GM18861 (cell line): Measurements from ENCODE around the gene MZT2B.
"Not testable (repeated sequence)": the region's sequence is repeated elsewhere in the genome, so short reads cannot be mapped to it uniquely, and the experiment has no call there.

Source experiments
- ATAC-seq: cut with Tn5 transposase; IDR thresholded peaks from one replicate; pipeline ENCODE4 v1.9.1; 2021; ENCODE audit not compliant: unreplicated experiment

The MZT2B gene

DNA sequence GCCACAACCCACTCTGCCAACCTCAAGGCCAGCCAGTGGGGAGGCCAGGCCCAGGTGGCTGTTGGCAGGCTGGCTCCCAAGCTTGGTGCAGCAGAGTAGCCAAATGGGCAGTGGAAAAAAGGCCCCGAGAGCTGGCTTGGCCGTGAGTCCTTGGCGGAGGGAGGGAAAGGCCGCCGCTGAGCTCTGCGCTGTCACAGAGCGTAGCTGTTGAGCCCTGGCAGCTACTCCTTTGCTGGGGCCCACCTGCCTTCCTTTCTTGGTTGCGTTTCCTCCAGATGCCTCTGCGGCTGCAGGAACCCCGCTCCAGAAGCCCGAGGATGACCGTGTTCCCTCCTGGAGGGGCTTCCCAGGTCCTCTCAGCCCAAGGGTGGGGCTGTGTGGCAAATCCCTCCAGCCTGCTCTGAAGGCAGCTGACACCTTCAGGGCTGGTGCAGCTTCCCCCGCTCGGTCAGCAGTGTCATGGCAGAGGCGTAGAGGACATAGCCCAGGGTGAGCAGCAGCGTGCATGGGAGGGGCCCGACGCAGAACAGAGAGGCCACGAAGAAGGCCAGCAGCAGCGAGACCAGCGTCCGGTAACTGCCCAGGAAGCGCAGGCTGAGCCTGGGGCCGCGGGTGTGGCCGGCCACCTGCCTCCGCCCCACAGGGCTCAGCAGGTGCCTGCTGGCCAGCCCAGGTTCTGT lies 29.8 kb upstream of the MZT2B start:
- ATAC-seq, result not testable (repeated sequence)

DNA sequence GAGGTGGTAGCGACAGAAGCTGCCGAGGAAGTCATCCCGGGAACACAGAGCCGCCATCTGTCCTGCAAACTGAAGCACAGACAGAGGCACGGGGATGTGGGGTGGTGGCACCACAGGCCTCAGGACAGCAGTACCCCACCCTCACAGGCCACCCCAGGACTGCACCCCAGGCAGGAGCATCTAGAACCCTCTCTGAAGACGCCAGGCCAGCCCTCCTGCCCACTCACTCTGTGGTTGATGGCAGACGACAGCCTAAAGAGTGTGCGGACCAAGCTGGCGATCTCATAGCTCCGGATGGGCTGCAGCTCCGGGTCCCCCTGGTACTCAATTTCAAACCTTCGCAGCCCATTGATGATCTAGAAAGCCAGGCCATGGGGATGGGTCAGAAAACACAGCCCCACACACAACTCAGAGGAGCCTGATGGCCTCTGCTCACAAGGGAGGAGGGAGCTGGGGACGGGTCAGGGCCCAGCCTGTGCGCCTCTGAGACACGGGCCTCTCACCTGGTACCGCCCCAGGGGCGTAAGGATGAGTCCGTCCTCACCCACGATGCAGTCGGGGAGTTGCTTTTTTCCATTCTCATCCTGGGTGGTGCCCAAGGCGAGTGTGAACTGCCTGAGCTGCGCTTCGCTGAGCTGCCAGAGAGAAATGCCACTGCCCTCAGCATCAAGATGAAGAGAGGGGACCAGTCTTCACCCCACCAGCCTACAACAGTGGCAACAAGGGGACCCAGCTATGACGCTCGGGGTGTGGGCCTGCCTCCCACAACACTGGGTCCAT lies 29.1 kb upstream of the MZT2B start:
- ATAC-seq, result no peak

DNA sequence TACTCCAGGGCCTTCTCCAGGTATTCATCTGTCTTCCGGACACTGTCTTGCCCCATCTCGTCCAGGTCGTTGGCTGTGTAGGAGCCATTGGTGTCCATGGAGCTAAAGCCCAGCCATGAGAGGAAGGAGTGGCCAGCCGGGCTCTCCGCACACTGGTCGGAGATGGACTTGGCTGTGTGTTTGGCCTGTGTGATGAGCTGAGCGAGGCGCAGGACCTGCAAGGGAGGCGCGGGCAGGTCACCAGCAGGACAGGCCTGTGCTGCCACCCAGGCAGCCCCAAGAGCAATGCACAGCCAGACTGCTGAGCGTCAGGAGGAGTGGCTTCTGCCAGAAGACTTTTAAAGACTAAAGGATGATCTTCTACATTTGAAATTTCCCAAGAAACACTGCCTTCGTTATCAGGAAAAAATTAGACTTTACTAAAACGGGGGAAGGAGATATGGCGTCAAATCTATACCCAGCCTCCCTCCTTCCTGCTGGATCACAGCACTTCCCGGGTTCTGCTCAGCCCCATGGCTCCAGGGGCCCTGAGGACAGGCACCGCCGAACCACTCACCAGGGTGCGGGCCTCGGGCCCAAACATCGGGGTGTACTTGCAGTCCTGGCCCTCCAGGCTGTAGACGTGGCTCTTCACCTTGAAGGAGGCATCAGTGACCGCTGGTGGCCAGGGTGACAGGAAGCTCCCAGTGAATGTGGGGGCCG lies 28.2 kb upstream of the MZT2B start:
- ATAC-seq, result not testable (repeated sequence)

DNA sequence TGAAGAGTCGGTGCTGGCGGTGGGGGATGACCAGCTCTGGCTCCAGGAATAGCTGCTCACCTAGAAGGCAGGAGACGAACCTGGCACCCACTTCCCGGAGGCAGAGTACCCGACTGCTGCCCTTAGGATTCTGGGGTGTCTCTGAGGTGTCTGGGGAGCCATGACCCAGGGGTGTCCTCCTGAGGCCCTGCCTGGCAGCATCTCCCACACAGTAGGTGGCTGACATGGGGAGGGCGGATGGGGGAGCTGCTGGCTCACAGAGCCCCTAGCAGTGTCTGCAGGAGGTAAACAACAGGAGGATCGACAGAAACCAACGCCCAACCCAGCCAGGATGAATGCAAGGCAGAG lies 27.7 kb upstream of the MZT2B start:
- not testable (repeated sequence) for ATAC-seq

DNA sequence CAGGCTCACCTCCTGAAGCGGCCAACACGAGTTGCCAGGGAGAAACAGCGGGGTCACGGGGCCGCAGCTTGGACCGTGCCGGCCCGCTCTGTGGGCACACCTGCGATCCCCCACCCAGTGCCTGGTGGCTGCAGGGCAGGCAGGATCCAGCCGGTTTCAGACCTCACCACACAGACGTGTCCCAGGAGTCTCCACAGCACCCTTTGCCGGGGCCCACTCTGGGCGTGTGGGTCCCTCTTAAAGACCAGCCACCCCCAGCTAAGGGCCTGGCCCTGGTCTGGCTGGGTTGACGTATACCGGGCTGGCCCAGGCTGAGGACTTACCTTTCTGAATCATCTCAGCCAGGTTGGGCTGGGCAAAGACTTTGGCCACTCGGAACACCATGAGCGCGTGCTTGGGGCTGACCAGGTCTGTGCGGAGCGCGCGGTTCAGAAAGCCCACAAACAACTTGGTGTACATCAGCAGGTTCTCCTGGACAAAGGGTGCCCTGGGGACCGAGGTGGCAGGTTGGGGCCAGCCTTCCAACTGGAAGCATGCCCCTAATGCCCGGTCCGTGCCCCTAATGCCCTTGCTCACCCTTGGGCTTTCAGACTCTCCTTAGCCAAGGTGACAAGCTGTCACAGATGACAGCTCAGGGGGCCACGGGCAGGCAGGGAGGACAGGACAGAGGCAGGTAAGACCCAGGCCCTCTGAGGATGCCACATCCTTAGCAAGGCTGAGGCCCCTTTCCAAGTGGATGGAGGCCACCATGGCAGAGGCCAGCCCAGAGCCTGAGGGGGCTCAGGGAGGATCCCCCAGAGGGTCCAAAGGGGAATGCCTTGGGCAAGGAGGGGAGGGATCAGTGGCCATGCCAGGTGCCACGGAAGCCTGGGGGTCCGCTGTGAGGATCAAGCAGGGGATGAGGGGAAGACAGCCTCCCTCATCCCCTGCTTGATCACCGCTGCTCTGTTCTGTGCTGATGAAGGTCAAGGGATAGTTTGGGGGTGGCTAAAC lies 27.0 kb upstream of the MZT2B start:
- no peak for ATAC-seq

DNA sequence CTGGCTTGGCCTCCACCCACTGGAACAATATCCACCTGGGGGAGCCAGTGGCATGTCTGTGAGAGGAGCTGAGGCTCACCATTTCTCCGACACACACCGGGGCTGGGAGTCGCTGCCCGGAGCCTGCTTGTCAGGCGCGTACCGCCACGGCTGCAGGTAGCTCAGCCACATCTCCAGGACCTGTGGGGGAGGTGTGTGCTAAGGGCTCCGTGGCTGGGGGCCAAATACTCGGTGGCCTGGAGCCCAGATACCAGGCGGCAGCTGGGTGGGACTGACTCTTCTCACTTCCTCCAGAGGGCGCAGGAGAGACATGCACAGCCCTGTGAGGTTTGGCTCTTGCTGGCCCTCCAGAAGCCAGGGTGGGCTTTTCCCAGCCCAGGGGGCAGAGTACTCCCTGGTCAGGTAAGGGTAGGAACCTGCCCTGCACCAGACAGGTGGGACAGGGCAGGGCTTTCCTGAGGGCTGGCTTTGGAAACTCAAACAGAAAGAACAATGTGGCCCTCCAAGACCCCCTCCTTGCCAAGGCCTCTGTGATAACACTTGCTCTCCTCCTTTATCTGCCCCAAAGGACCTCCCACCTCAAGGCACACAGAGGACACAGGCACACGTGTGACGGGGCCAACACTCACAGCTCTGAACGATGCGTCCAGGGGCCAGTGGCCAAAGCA lies 26.0 kb upstream of the MZT2B start:
- ATAC-seq, result not testable (repeated sequence)

DNA sequence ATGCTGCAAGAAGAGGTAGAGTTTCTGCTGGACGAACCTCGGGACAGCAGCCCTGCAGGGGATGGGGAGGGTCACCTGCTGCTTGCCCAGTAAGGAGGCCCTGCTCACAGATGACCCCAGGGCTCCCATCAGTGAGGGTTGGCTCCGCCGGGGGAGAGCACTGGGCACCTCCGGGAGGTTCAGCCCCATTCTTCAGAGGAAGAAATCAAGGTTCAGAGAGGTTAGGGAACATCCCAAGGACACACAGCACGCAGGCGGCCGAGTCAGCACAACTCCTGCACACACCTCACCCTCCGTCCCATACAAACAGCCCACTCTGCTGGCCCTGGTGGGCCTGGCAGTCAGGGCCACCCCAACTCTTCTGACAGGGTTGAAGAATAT lies 25.4 kb upstream of the MZT2B start:
- ATAC-seq, result no peak

DNA sequence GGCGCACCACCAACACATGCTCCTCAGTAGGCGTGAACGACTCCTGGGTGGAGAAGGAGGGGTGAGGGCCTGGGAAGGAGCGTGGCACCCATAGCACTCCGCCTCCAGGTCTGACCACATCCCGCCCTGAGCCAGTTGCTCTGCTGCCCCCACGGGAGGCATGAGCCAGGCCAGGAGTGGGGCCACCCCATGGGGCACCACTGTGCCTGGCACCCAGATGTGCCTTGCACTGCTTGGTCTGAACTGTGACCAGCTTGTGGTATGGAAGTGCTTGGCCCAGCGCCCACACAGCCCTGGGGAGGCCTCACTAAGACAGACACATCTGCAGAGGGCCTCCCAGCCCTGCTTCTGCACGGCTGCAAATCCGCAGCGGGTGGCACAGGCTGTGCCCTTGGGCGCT lies 24.7 kb upstream of the MZT2B start:
- peak; percentile 40 for ATAC-seq

DNA sequence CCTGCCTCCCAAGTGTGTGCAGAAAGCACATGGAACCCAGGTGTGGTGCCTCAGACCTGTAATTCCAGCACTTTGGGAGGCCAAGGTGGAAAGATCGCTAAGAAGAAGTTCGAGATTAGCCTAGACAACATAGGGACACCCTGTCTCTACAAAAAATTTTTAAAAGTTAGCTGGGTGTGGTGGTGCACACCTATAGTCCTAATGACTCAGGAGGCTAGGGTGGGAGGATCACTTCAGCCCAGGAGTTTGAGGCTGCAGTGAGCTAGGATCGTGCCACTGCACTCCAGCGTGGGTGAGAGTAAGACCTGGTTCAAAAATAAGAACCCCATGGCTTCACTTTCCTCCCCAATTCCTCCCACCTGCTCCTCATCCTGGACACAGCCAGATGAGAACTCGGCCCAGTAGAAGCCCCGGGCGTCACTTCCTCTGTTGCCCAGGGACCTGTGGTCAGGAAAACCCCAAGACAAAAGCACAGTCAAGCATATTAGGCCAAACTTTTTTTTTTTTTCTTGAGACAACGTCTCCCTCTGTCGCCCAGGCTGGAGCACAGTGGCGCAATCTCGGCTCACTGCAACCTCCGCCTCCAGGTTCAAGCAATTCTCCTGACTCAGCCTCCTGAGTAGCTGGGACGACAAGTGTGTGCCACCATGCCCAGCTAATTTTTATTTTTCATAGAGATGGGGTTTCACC lies 24.1 kb upstream of the MZT2B start:
- peak; percentile 82 for ATAC-seq

DNA sequence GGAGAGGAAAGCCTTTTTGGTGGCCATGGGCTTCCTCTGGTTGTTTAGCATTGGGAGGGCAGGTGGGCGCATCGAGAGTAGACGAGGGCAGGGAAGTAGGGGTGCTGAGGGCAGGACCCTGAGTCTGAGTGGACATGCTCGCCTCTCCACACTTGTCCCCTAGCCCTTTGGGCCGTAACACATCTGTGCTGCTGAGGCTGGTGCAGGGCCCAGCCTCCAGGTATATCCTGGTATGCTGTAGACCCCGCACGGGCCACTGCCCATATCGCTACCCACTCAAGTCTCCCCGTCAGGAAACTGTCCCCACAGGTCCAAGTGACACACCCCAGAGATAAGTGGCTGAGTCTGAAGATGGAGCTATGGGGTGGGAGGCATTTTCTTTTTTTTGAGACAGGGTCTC lies 23.4 kb upstream of the MZT2B start:
- no peak for ATAC-seq

DNA sequence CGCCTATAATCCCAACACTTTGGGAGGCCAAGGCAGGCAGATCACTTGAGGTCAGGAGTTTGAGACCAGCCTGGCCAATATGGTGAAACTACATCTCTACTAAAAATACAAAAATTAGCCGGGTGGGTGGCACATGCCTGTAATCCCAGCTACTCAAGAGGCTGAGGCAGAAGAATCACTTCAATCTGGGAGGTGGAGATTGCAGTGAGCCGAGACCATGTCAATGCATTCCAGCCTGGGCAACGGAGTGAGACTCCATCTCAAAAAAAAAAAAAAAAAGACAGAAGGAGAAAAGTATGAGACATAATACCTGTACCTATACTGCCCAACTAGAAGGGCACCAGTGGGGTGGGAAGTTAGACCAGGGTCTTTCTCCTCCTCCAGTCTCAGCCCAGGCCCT lies 22.7 kb upstream of the MZT2B start:
- ATAC-seq, result not testable (repeated sequence)

DNA sequence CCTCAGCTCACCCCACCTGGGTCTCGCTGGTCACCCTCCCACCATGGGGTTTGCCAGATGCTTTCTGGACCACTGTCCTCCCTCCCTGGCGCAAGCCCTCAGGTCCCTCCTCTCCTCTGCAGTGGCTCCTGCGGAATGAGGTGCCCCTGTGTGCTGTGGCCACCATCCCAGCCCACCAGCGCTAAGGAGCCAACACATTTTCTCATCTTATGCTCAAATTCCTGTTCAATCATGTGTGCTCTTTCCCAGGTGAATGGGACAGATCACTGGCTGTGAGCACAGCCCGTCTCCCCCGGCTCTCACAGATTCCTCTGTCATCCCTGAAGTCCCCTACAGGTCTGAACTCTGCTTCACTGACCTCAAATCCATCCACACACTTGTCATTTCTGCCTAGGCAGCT lies 21.9 kb upstream of the MZT2B start:
- no peak for ATAC-seq

DNA sequence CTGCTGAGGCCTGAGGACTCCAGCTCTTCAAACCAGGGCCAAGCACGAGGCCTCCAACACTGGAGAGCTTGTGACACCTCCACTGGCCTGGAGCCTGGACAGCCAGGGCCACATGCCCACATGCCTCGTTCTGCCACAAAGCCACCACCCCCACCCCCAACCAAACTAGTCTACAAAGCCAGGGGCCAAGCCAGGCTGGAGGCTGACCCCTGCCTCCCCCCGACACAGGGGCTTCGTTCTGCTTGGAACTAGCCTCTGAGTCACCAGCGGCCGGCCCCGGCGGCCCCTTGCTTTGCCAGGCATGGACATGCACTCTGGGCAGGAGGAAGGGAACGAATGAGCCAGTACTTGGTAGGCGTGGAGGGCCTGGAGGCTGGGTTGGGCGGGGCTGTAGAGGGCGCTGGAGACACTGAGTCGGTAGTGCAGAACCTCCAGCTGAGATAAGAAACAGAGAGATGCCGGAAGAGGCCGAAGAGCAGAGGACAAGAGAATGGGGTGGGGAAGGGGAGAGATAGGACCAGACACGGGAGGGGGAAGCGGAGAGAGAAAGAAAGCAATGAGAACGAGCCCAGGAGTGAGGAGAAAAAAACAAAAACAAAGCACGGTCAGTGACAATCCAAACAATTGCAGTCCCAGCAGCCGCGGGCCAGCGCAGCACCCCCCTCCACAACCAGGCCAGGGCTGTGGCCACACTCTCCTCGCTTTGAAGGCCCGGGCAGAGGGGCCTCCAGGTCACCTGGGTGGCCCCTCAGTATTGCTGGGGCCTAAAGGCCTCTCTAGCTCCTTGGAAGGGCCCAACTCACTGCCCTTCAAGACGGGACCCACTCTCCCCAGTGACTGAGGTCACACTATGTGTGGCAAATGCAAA lies 21.0 kb upstream of the MZT2B start:
- not testable (repeated sequence) for ATAC-seq

DNA sequence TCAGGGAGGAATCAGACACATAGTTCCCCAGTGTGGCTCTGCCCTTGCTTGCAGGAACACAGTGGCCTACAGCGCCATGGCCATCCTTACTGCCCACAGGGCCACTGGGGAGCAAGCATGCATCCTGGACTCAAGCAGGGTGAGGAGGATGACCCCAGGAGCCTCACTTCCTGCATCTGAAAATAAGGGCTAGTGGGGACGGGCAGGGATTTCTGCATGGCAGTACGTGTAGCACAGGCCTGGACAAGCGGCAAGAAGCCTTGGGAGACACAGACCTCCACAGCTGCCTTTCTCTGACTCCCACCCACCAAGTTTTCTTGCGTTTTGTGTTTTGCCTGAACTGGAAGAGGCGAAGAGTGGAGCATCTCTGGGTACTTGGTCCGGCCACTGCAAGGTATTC lies 19.6 kb upstream of the MZT2B start:
- not testable (repeated sequence) for ATAC-seq

DNA sequence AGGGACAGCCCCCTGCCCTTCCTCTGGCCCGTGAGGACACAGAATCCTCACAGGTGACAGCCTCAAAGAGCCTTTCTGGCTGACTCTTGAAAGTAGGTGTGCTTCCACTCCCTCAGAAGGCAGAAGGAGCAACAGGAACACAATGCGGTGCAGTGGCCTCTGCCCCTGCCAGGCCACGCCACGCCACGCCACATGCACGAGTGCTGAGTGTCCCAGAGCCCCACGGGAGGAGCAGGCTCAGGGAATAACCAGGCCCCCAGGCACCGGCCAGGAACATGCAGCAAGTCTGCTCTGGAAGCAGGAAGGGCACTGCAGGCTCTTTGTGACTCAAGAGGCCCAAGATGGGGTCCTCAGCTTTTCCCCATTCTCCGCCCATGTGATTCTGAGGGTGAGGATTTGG lies 19.1 kb upstream of the MZT2B start:
- ATAC-seq, result no peak

DNA sequence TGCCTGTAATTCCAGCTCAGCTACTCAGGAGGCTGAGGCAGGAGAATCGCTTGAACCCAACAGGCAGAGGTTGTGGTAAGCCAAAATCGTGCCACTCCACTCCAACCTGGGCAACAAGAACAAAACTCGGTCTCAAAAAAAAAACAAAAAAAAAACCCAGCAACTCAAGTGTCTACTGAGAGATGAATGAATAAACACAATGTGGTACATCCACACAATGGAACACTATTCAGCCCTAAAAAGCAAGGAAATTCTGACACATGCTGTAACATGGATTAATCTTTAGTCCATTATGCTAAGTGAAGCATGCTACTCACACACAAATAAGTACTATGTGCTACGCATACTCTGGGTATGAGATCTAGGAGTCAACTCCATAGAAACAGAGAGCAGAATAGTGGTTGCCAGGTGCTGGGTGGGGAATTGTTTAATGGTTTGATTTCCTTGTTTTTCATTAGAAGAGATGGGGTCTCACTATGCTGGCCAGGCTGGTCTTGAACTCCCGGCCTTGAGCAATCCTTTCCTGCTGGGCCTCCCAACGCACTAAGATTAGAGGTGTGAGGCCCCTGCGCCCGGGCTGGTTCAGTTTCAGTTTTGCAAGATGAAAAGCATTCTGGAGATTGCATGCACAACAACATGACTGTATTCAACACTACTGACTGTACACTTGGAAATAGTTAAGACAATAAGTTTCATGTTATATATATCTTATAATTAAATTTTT lies 16.6 kb upstream of the MZT2B start:
- no peak for ATAC-seq

DNA sequence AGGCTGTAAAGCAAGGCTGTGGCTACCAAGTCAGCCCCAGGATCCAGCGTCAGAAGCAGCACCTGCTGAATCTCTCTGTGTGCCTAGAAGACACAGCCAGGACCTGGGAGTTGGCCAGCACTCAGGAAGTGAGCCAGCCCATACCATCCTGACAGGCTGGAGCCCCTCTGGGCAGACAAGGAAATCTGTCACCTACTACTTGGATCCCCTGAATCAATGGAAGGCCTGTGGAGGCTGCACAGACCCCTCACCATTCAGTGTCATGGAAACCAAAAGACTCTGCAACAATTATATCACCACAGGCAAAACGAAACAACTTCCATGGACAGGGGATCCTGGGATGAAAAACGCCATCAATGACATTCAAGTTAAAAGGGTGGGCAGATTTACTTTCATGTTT lies 15.5 kb upstream of the MZT2B start:
- ATAC-seq, result not testable (repeated sequence)

DNA sequence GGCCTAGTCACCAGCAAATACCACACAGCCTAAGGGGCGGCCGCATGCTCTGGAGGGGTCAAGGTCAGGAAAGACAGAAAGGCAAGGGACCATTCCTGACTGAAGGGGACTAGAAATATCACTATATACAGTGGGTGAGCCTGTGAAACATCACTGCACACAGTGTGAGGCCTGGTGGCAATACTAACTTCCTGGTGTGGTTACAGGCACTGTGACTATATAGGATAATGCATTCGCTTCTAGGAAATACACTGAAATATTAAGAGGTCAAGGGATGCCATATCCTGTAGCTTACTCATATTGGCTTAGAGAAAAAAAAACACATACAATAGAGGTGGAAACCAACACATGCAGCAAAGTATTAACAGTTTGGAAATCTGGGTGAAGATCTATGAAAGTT lies 12.9 kb upstream of the MZT2B start:
- ATAC-seq, result not testable (repeated sequence)
